Measurements from ENCODE around the gene IFT20. TPM values are rescaled to one million over a fixed set of nuclear protein-coding genes. Genes with fewer than 3 reads are reported as not detected.
A peak's percentile ranks its signal among the peaks of the same experiment; 100 is the strongest.
"Not testable (repeated sequence)": the region's sequence is repeated elsewhere in the genome, so short reads cannot be mapped to it uniquely, and the experiment has no call there.

Gene IFT20
- total RNA-seq, 2 donors from 2014 or later = 17.7 to 21.0 TPM

DNA sequence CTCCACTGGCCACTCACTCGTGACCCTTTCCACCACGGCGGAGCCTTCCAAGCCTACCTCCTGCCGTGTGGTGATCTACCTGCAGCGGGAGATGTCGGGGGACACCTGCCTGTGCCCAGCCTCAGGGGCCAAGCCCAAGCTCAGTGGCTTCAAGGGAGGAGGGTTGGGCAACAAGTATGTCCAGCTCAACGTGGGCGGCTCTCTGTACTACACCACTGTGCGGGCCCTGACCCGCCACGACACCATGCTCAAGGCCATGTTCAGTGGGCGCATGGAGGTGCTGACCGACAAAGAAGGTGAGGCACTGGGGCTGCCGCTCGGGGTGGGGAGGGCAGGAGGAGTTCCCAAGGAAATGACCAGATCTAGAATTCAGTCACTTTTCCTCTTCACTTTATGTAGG, 4.2 kb upstream of the IFT20 start:
- DNase-seq (no peak), ATAC-seq (no peak)
- intact Hi-C loops (cut with DNase I) = no loop called here

DNA sequence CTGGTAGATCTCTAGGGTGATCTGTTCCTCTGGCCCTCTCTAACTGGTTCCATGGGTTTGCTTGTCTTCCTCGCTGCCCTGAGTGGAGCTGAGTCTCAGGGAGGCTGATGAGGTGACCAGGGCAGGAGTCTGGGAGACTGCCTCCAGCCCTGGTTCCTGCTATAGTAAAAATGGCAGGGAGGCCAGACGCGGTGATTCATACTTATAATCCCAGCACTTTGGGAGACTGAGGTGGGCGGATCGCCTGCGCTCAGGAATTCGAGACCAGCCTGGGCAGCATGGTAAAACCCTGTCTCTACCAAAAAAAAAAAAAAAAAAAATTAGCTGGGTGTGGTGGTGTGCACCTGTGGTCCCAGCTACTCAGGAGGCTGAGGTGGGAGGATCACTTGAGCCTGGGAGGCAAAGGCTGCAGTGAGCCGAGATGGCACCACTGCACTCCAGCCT, 3.5 kb upstream of the IFT20 start:
- ATAC-seq; intact Hi-C loops (cut with DNase I): not testable (repeated sequence)

DNA sequence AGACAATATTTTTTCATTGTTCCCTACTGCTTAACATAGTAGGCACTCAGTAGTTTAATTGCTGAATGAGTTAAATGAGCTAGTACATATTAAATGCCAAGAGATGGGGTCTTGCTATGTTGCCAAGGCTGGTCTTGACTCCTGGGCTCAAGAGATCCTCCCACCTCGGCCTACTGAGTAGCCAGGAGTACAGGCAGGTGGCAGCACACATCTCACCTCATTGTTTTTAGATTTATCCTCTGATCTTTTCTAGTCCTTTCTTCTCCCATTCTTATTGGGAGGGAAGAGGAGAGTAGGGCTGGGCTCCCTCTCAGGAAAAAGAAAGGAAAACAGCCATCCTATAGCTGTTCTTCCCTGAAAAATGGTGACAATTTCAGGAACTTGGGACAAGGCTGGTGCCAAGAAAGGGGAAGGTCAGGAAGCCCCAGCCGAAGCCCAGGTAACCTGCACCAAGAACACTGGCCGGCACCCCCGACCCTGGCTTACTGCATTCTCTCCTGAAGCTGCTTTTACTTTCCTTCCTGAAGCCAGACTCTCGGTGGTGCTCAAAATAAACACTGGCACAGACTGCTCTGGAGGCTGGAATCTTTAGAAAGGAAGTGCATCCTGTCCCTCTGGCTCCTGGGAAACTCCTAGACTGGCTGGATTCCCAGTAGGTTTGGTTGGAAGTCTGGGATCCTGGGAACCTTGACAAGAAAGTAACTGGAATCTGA, 2.9 kb upstream of the IFT20 start:
- peak; percentile 44 for DNase-seq
- intact Hi-C loops (cut with DNase I) = no loop called here
- ATAC-seq = no peak

More for the DNA sequence above, 3.5 kb upstream of the IFT20 start:
- not testable (repeated sequence) for DNase-seq

- intact Hi-C loops (cut with DNase I) = no loop called here
- ATAC-seq = peak; percentile 9 to 54
- DNase-seq = peak; percentile 86
Measured at GRCh38 chr17:28335959-28336871, 943 bp upstream of the IFT20 start.

- intact Hi-C loops (cut with DNase I) = no loop called here
- DNase-seq (no peak), ATAC-seq (no peak)
Measured at GRCh38 chr17:28334666-28335200, 539 bp downstream of the IFT20 start.

- ATAC-seq (no peak), DNase-seq (no peak)
- intact Hi-C loops (cut with DNase I) = no loop called here
Measured at GRCh38 chr17:28334171-28334570, 1.1 kb downstream of the IFT20 start.

GRCh38 chr17:28333083-28333746, 2.1 kb downstream of the IFT20 start:
- ATAC-seq (no peak), DNase-seq (no peak)
- intact Hi-C loops (cut with DNase I) = no loop called here

- intact Hi-C loops (cut with DNase I) = no loop called here
- DNase-seq = no peak
- no peak for ATAC-seq
Measured at GRCh38 chr17:28331891-28332420, 3.3 kb downstream of the IFT20 start.

DNA sequence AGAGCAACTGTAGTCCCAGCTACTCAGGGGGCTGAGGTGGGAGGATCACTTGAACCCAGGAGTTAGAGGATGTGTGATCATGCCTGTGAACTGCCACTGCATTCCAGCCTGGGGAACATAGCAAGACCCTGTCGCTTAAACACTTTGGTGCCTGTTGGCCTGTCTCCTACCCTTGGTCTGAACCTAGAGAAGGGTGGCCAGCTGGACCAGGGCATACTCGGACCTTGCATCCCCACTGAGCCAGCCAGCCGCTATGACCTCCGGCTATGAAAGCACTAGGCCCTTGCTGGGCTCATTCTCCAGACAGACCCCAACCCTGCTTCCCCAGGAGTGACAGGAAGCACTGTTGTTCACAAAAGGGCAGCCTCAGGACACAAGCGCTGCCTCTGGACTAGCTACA, 4.6 kb downstream of the IFT20 start:
- intact Hi-C loops (cut with DNase I) = no loop called here
- ATAC-seq = no peak
- no peak for DNase-seq

GRCh38 chr17:28328325-28328724, 6.9 kb downstream of the IFT20 start:
- ATAC-seq = no peak
- DNase-seq = no peak
- intact Hi-C loops (cut with DNase I) = no loop called here

- intact Hi-C loops (cut with DNase I) = no loop called here
- no peak for DNase-seq
- ATAC-seq = no peak
Measured at GRCh38 chr17:28327709-28328108, 7.6 kb downstream of the IFT20 start.

GRCh38 chr17:28327031-28327607, 8.2 kb downstream of the IFT20 start:
- intact Hi-C loops (cut with DNase I) = no loop called here
- ATAC-seq (no peak), DNase-seq (no peak)

GRCh38 chr17:28326114-28326513, 9.2 kb downstream of the IFT20 start:
- DNase-seq (no peak), ATAC-seq (no peak)
- intact Hi-C loops (cut with DNase I) = no loop called here

- ATAC-seq = no peak
- intact Hi-C loops (cut with DNase I) = no loop called here
- DNase-seq = no peak
Measured at GRCh38 chr17:28325211-28325610, 10.1 kb downstream of the IFT20 start.

DNA sequence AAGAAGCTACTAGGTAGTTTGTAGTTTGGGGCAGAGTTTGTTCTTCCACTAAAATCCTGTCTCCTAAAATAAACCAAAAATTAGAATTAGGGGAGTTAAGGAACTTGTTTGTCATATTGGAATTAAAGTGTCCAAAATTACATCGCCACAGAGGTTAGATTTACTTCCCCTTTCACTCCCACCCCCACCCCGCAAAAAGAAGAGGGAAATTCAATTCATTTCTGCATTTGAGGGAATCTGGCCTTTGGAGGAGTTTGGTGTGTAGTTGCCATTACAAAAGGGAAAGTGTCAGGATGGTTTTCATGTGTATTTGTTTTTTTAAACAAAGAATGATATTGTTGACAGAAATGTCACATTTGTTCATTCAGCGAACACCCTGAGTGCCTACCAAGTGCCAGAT, 10.5 kb downstream of the IFT20 start:
- DNase-seq (no peak), ATAC-seq (no peak)
- intact Hi-C loops (cut with DNase I) = no loop called here

DNA sequence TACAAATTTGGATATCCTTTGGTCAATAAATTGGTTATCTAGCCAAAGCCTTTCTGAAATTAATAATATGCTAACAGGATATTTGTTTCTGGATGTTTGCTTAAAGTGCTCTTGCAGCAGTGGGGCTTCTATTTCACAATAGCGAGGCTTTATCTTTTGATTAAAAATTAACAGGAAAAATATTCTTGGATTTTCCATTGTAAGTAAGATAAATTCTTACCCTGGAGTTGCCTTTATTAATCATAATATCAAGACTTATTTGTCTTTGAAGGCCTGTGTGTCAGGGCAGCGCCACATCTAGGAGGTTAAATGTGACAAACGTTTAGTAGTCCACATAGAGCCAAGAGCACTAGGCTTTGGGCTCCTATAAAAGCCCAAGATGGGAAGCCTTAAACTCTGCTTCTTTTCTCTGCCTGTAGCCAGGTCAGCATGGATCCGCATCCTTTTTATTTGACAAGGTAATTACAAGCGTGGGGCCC, 11.0 kb downstream of the IFT20 start:
- DNase-seq (no peak), ATAC-seq (no peak)
- intact Hi-C loops (cut with DNase I) = no loop called here

- no peak for DNase-seq
- intact Hi-C loops (cut with DNase I) = no loop called here
- ATAC-seq = no peak
Measured at GRCh38 chr17:28320215-28321061, 14.8 kb downstream of the IFT20 start.

DNA sequence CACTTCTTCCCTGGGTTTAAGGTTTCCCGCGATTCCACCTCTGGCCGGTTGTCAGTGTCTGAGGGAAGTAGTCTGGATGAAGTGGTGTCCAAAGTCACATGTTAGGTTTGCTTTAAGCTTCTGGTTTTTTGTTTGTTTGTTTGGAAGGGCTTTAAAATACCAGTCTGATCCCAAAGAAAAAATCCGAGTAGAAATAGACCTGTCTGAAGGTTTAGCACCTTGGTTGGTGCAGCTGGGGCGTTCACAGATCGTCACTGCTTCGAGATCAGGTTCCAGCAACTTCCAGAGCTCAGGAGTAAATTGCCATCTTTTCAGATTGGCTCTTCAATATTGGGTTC, 15.7 kb downstream of the IFT20 start:
- ATAC-seq = no peak
- intact Hi-C loops (cut with DNase I) = no loop called here

More for the DNA sequence above, 15.7 kb downstream of the IFT20 start:
- no peak for DNase-seq

Measured in left cardiac atrium (tissue), 4 donors.